ENCODE measurements around the gene FRZB. TPM values are rescaled to one million over a fixed set of nuclear protein-coding genes. Genes with fewer than 3 reads are reported as not detected.

The FRZB gene
- 0.03 to 0.15 TPM (median 0.06 TPM) in 4 of 5 replicates, not detected in the other for total RNA-seq (2022; extraction: Qiagen RNA extraction)

GRCh38 chr2:182866461-182867406, at the start of gene FRZB:
TSS of gene FRZB (minus strand) at chr2:182866637. CDS start at chr2:182866552, 85 bp downstream.

Other genes with a start within 250 kb of the FRZB start
- gene DNAJC10, start 150.4 kb downstream of the FRZB start, total RNA-seq (2022; extraction: Qiagen RNA extraction): 55.3 to 75.5 TPM (median 68.9 TPM) in 5 replicates
- 90.1 to 102 TPM (median 99.6 TPM) in 5 replicates for gene NCKAP1, start 171.8 kb upstream of the FRZB start, total RNA-seq (2022; extraction: Qiagen RNA extraction)
- gene DUSP19, start 212.1 kb upstream of the FRZB start, total RNA-seq (2022; extraction: Qiagen RNA extraction): 0.55 to 1.4 TPM (median 0.74 TPM) in 5 replicates